ENCODE results near the gene LCN1. TPM values are rescaled to one million over a fixed set of nuclear protein-coding genes. Genes with fewer than 3 reads are reported as not detected.

The LCN1 gene
- total and polyA plus RNA-seq, 2 experiments from 2014 or later = 0.27 TPM; not detected in 1

DNA sequence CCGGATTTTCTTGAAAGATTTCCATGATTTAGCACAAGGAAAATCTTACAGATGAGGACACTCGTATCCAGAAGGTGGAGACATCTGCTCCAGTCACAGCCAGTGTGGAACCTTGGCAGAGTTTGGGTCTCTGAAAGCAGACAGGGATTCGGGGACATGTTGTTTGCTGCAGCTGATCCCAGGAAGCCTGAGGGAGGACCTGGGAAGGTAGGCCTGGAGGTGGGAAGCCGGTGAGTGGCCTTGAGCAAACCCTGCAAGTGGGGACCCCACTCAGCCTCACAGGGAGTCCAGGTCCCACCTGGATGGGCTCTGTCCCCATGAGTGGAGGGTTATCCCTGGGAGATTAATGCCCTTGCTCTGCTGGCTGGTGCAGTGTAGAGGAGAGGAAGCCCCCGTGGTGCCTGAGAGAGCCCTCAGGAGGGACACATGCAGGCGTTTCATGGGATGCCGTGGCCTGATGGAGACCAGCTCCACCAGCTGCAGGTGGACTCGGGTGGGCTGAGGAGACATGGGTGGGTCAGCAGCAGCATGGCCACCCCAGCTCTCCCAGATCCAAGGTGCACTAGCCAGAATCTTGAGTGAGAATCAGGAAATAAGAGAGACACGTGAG lies 12.9 kb upstream of the LCN1 start:
- no peaks in the 10 kb centered on the region for H3K9me2 ChIP-seq (ENCODE audit: insufficient read depth)
- no peaks in the 10 kb centered on the region for H3K79me2 ChIP-seq (replicated peaks; ENCODE audit: insufficient read depth)
- no peak overlapping the region for H3K27ac ChIP-seq (ENCODE audit: low read depth)
- ATAC-seq (no peak), DNase-seq (ENCODE audit: low spot score) (no peak)
- no peak overlapping the region for H3K4me3 ChIP-seq
- no peaks in the 10 kb centered on the region for H3F3A ChIP-seq (replicated peaks; ENCODE audit: low read depth)
- no peaks in the 10 kb centered on the region for H3K4me1 ChIP-seq (ENCODE audit: insufficient read depth)
- Mint-ChIP-seq H3K4me3 (no peak overlapping the region), H3K27me3 (ENCODE audit: insufficient read depth, low read depth, poor library complexity) (peaks cover 8% of the 10 kb centered on the region), H3K36me3 (ENCODE audit: low read depth) (peaks cover 19% of the 10 kb centered on the region), H3K9me3 (no peaks in the 10 kb centered on the region; the same call in 2 of the 3 replicates), H3K4me1 (peaks cover 4% of the 10 kb centered on the region; the same call in 2 of the 3 replicates), H3K27ac (no peak overlapping the region)
- no peak for TF ChIP-seq ETS1 (IDR thresholded peaks at IDR 0.05)
- 0 out of 2 replicates have a peak, but pooled peaks cover 4% of the 10 kb centered on the region for H3K36me3 ChIP-seq (ENCODE audit: insufficient read depth)
- H4K20me1 ChIP-seq (replicated peaks; ENCODE audit: insufficient read depth) = no peaks in the 10 kb centered on the region
- H3K4me2 ChIP-seq = no peak overlapping the region
- H2AFZ ChIP-seq = no peak overlapping the region
- H3K27me3 ChIP-seq (ENCODE audit: insufficient read depth) = no peaks in the 10 kb centered on the region

DNA sequence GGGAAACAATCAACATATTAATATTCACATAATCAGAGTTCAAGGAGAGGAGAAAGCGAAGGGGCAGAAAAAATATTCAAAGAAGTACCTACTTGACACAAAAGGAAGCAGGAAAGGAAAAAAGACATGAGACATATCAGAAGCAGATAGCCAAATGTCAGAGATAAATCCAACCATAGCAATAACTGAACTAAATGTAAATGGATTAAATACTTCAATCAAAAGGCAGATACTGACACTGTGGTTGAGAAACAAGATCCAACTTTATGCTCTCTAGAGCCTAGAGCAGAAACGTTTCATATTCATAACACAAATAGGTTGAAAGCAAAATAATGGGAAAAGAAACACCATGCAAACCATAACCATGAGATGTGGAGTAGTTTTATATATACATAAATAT lies 11.8 kb upstream of the LCN1 start:
- Histone ChIP-seq H3F3A (replicated peaks; ENCODE audit: low read depth) (no peaks in the 10 kb centered on the region), H3K9me2 (ENCODE audit: insufficient read depth) (no peaks in the 10 kb centered on the region), H3K4me2 (no peak overlapping the region), H4K20me1 (replicated peaks; ENCODE audit: insufficient read depth) (no peaks in the 10 kb centered on the region), H3K79me2 (replicated peaks; ENCODE audit: insufficient read depth) (no peaks in the 10 kb centered on the region), H3K4me1 (ENCODE audit: insufficient read depth) (no peaks in the 10 kb centered on the region), H3K27me3 (ENCODE audit: insufficient read depth) (no peaks in the 10 kb centered on the region), H3K4me3 (no peak overlapping the region), H2AFZ (no peak overlapping the region), H3K27ac (ENCODE audit: low read depth) (no peak overlapping the region), H3K36me3 (ENCODE audit: insufficient read depth) (0 out of 2 replicates have a peak, but pooled peaks cover under 1% of the 10 kb centered on the region)
- DNase-seq (ENCODE audit: low spot score) (no peak), ATAC-seq (no peak)
- peaks cover 9% of the 10 kb centered on the region for H3K27me3 Mint-ChIP-seq (ENCODE audit: insufficient read depth, low read depth, poor library complexity)
- peaks cover 4% of the 10 kb centered on the region; the same call in 2 of the 3 replicates for H3K4me1 Mint-ChIP-seq
- H3K9me3 Mint-ChIP-seq = no peaks in the 10 kb centered on the region; the same call in 2 of the 3 replicates
- H3K4me3 Mint-ChIP-seq = no peak overlapping the region
- H3K36me3 Mint-ChIP-seq (ENCODE audit: low read depth) = peaks cover 8% of the 10 kb centered on the region
- no peak overlapping the region for H3K27ac Mint-ChIP-seq
- TF ChIP-seq ZNF331 (CRISPR knock-in tag; IDR thresholded peaks at IDR 0.05; ENCODE audit: low read depth) (no peak), STAT1 (IDR thresholded peaks at IDR 0.05; ENCODE audit: unreplicated experiment) (no peak), JUNB (IDR thresholded peaks at IDR 0.05; ENCODE audit: unreplicated experiment) (no peak), POLR2AphosphoS5 (IDR thresholded peaks at IDR 0.05; ENCODE audit: low read depth) (no peak), NANOG (IDR thresholded peaks at IDR 0.05; ENCODE audit: borderline replicate concordance) (no peak), ETS1 (IDR thresholded peaks at IDR 0.05) (no peak)
- TF ChIP-seq, protein P1, sequence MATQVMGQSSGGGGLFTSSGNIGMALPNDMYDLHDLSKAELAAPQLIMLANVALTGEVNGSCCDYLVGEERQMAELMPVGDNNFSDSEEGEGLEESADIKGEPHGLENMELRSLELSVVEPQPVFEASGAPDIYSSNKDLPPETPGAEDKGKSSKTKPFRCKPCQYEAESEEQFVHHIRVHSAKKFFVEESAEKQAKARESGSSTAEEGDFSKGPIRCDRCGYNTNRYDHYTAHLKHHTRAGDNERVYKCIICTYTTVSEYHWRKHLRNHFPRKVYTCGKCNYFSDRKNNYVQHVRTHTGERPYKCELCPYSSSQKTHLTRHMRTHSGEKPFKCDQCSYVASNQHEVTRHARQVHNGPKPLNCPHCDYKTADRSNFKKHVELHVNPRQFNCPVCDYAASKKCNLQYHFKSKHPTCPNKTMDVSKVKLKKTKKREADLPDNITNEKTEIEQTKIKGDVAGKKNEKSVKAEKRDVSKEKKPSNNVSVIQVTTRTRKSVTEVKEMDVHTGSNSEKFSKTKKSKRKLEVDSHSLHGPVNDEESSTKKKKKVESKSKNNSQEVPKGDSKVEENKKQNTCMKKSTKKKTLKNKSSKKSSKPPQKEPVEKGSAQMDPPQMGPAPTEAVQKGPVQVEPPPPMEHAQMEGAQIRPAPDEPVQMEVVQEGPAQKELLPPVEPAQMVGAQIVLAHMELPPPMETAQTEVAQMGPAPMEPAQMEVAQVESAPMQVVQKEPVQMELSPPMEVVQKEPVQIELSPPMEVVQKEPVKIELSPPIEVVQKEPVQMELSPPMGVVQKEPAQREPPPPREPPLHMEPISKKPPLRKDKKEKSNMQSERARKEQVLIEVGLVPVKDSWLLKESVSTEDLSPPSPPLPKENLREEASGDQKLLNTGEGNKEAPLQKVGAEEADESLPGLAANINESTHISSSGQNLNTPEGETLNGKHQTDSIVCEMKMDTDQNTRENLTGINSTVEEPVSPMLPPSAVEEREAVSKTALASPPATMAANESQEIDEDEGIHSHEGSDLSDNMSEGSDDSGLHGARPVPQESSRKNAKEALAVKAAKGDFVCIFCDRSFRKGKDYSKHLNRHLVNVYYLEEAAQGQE (IDR thresholded peaks at IDR 0.05; ENCODE audit: unreplicated experiment) = no peak
- TF ChIP-seq, protein P2, sequence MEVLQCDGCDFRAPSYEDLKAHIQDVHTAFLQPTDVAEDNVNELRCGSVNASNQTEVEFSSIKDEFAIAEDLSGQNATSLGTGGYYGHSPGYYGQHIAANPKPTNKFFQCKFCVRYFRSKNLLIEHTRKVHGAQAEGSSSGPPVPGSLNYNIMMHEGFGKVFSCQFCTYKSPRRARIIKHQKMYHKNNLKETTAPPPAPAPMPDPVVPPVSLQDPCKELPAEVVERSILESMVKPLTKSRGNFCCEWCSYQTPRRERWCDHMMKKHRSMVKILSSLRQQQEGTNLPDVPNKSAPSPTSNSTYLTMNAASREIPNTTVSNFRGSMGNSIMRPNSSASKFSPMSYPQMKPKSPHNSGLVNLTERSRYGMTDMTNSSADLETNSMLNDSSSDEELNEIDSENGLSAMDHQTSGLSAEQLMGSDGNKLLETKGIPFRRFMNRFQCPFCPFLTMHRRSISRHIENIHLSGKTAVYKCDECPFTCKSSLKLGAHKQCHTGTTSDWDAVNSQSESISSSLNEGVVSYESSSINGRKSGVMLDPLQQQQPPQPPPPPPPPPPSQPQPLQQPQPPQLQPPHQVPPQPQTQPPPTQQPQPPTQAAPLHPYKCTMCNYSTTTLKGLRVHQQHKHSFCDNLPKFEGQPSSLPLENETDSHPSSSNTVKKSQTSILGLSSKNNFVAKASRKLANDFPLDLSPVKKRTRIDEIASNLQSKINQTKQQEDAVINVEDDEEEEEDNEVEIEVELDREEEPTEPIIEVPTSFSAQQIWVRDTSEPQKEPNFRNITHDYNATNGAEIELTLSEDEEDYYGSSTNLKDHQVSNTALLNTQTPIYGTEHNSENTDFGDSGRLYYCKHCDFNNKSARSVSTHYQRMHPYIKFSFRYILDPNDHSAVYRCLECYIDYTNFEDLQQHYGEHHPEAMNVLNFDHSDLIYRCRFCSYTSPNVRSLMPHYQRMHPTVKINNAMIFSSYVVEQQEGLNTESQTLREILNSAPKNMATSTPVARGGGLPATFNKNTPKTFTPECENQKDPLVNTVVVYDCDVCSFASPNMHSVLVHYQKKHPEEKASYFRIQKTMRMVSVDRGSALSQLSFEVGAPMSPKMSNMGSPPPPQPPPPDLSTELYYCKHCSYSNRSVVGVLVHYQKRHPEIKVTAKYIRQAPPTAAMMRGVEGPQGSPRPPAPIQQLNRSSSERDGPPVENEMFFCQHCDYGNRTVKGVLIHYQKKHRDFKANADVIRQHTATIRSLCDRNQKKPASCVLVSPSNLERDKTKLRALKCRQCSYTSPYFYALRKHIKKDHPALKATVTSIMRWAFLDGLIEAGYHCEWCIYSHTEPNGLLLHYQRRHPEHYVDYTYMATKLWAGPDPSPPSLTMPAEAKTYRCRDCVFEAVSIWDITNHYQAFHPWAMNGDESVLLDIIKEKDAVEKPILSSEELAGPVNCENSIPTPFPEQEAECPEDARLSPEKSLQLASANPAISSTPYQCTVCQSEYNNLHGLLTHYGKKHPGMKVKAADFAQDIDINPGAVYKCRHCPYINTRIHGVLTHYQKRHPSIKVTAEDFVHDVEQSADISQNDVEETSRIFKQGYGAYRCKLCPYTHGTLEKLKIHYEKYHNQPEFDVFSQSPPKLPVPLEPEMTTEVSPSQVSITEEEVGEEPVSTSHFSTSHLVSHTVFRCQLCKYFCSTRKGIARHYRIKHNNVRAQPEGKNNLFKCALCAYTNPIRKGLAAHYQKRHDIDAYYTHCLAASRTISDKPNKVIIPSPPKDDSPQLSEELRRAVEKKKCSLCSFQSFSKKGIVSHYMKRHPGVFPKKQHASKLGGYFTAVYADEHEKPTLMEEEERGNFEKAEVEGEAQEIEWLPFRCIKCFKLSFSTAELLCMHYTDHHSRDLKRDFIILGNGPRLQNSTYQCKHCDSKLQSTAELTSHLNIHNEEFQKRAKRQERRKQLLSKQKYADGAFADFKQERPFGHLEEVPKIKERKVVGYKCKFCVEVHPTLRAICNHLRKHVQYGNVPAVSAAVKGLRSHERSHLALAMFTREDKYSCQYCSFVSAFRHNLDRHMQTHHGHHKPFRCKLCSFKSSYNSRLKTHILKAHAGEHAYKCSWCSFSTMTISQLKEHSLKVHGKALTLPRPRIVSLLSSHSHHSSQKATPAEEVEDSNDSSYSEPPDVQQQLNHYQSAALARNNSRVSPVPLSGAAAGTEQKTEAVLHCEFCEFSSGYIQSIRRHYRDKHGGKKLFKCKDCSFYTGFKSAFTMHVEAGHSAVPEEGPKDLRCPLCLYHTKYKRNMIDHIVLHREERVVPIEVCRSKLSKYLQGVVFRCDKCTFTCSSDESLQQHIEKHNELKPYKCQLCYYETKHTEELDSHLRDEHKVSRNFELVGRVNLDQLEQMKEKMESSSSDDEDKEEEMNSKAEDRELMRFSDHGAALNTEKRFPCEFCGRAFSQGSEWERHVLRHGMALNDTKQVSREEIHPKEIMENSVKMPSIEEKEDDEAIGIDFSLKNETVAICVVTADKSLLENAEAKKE (CRISPR knock-in tag; IDR thresholded peaks at IDR 0.05) = no peak

Data from GM23338 (cell line).